Caco-2 (cell line): ENCODE results near the gene CFAP61. TPM values are rescaled to one million over a fixed set of nuclear protein-coding genes. Genes with fewer than 3 reads are reported as not detected.

Source experiments
- BruUV-seq: library from RNA; stranded (reverse); fragments of 400-500 nt; replicated peaks from 2 replicates; lab custom pipeline; 2021; lab: Mats Ljungman, UMichigan
- CTCF ChIA-PET: fragments of 300-600 bp; sonication (Branson Sonifier 250); formaldehyde crosslinking; loops from one replicate; lab custom pipeline; 2022; ENCODE audit warnings: antibody characterized with exemption; lab: Charles Lee
- POLR2A ChIA-PET: fragments of 300-600 bp; sonication (Branson Sonifier 250); formaldehyde crosslinking; loops from one replicate; lab custom pipeline; 2022; ENCODE audit warnings: antibody characterized with exemption; lab: Charles Lee
- DNase-seq, 2 experiments: peaks; one replicate each; pipeline versions ENCODE4 v3.0.0 to v3.0.0-alpha.2; 2020 to 2022
- H3K27me3 ChIP-seq: replicated peaks from 2 replicates; pipeline ENCODE4 v1.6.0; 2011; ENCODE audit warnings: low read length; ENCODE audit not compliant: control insufficient read depth, insufficient read depth
- H3K36me3 ChIP-seq: 2 replicates; pipeline ENCODE4 v1.5.1; 2011; ENCODE audit warnings: low read length; ENCODE audit not compliant: control insufficient read depth, insufficient read depth
- H3K4me1 ChIP-seq: fragments of 250-450 bp; sonication (Bioruptor Pico); 2 replicates; pipeline ENCODE4 v1.5.1; 2020; ENCODE audit warnings: mild to moderate bottlenecking
- H3K4me3 ChIP-seq: 2 replicates; pipeline ENCODE4 v1.5.1; 2011; ENCODE audit warnings: low read depth, mild to moderate bottlenecking, control low read depth, low read length
- H3K9me3 ChIP-seq: fragments of 250-450 bp; sonication (Bioruptor Pico); 2 replicates; pipeline ENCODE4 v1.5.1; 2020; ENCODE audit warnings: mild to moderate bottlenecking, moderate library complexity
- H3K27ac Mint-ChIP-seq: one replicate; pipeline ENCODE4 v1.8.0; 2022; ENCODE audit warnings: mixed read lengths; ENCODE audit not compliant: unreplicated experiment
- H3K27me3 Mint-ChIP-seq: one replicate; pipeline ENCODE4 v1.8.0; 2022; ENCODE audit warnings: mixed read lengths; ENCODE audit not compliant: insufficient read depth, unreplicated experiment
- H3K36me3 Mint-ChIP-seq: one replicate; pipeline ENCODE4 v1.8.0; 2022; ENCODE audit warnings: mild to moderate bottlenecking, mixed read lengths; ENCODE audit not compliant: insufficient read depth, unreplicated experiment
- H3K4me1 Mint-ChIP-seq: one replicate; pipeline ENCODE4 v1.8.0; 2022; ENCODE audit warnings: low read depth, mixed read lengths; ENCODE audit not compliant: unreplicated experiment
- H3K4me3 Mint-ChIP-seq: one replicate; pipeline ENCODE4 v1.8.0; 2022; ENCODE audit warnings: mild to moderate bottlenecking, moderate library complexity, mixed read lengths; ENCODE audit not compliant: unreplicated experiment
- H3K9me3 Mint-ChIP-seq: one replicate; pipeline ENCODE4 v1.8.0; 2022; ENCODE audit warnings: mixed read lengths; ENCODE audit not compliant: unreplicated experiment
- intact Hi-C: fragments of 100-400 bp; cut with micrococcal nuclease; formaldehyde crosslinking; loops from one replicate; pipeline ENCODE4 v1.10.0; 2022; ENCODE audit not compliant: unreplicated experiment
- total RNA-seq: library from RNA; stranded (reverse); gene quantifications from 2 replicates; pipeline ENCODE4 v1.2.3, GENCODE V29; 2022
- TF ChIP-seq, protein P1 (sequence below), 2 experiments: fragments of 200-600 bp in 1 of 2; IDR thresholded peaks; 1 replicate in 1 of 2; 2 replicates in 1 of 2; pipeline versions ENCODE4 v1.5.1 to v1.8.0; 2011 to 2022; ENCODE audit warnings: antibody characterized with exemption in 1 of 2, control low read depth in 1 of 2, inconsistent platforms in 1 of 2, low read depth in 1 of 2, low read length in 1 of 2, mild to moderate bottlenecking in 1 of 2, moderate library complexity in 1 of 2; ENCODE audit not compliant: insufficient read depth in 1 of 2, severe bottlenecking in 1 of 2, unreplicated experiment in 1 of 2

The CFAP61 gene
- total RNA-seq, 1 experiment from 2014 or later = not detected

DNA sequence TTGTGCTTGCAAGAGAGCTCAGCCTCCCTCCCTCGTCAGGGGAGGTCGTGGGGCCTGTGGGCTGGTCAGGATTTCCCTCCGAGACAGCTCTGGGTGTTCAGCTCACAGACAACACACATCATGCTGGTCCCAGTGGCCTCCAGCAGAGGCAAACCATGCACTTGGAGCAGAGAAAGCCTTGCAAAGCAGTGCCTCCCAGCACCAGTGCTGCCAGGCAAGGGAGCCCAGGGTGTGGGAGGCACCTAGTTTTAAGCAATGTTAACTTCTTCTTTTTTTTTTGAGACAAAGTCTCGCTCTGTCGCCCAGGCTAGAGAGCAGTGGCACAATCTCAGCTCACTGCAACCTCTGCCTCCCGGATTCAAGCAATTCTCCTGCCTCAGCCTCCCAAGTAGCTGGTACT is 281.5 kb downstream of the CFAP61 start:
- Mint-ChIP-seq H3K4me3 (no peak overlapping the region), H3K27me3 (peaks cover 16% of the 10 kb centered on the region), H3K4me1 (no peaks in the 10 kb centered on the region), H3K36me3 (no peaks in the 10 kb centered on the region), H3K9me3 (peaks cover 14% of the 10 kb centered on the region), H3K27ac (no peak overlapping the region)
- no peaks in the 10 kb centered on the region for H3K4me1 ChIP-seq
- intact Hi-C loops = no loop called here
- no peaks in the 10 kb centered on the region; the same call in 1 of the 2 replicates for H3K36me3 ChIP-seq
- no TSS peak for BruUV-seq
- ChIA-PET POLR2A (no interaction called here), CTCF (no interaction called here)
- no peaks in the 10 kb centered on the region for H3K9me3 ChIP-seq
- H3K4me3 ChIP-seq = no peak overlapping the region
- H3K27me3 ChIP-seq = no peaks in the 10 kb centered on the region
- no peak for DNase-seq
- TF ChIP-seq, protein P1, sequence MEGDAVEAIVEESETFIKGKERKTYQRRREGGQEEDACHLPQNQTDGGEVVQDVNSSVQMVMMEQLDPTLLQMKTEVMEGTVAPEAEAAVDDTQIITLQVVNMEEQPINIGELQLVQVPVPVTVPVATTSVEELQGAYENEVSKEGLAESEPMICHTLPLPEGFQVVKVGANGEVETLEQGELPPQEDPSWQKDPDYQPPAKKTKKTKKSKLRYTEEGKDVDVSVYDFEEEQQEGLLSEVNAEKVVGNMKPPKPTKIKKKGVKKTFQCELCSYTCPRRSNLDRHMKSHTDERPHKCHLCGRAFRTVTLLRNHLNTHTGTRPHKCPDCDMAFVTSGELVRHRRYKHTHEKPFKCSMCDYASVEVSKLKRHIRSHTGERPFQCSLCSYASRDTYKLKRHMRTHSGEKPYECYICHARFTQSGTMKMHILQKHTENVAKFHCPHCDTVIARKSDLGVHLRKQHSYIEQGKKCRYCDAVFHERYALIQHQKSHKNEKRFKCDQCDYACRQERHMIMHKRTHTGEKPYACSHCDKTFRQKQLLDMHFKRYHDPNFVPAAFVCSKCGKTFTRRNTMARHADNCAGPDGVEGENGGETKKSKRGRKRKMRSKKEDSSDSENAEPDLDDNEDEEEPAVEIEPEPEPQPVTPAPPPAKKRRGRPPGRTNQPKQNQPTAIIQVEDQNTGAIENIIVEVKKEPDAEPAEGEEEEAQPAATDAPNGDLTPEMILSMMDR (IDR thresholded peaks at IDR 0.05; ENCODE audit: insufficient read depth in 1 of 2, low read depth in 1 of 2, low read length in 1 of 2, severe bottlenecking in 1 of 2, unreplicated experiment in 1 of 2) = no peak

- POLR2A ChIA-PET = no interaction called here
- no peak for DNase-seq
- peaks cover 11% of the 10 kb centered on the region for H3K27me3 Mint-ChIP-seq
- no peak overlapping the region for H3K4me3 Mint-ChIP-seq
- H3K27ac Mint-ChIP-seq = no peak overlapping the region
- BruUV-seq = no TSS peak
- H3K36me3 Mint-ChIP-seq = no peaks in the 10 kb centered on the region
- intact Hi-C loops = no loop called here
- CTCF ChIA-PET = no interaction called here
- peaks cover 14% of the 10 kb centered on the region for H3K9me3 Mint-ChIP-seq
- H3K4me1 Mint-ChIP-seq = no peaks in the 10 kb centered on the region
- TF ChIP-seq, protein P1 (IDR thresholded peaks at IDR 0.05; ENCODE audit: insufficient read depth in 1 of 2, low read depth in 1 of 2, low read length in 1 of 2, severe bottlenecking in 1 of 2, unreplicated experiment in 1 of 2) = no peak
- H3K4me3 ChIP-seq = no peak overlapping the region
- no peaks in the 10 kb centered on the region for H3K9me3 ChIP-seq
- H3K27me3 ChIP-seq = no peaks in the 10 kb centered on the region
- H3K4me1 ChIP-seq = no peaks in the 10 kb centered on the region
- H3K36me3 ChIP-seq = no peaks in the 10 kb centered on the region
Observed at GRCh38 chr20:20334489-20334888, 282.2 kb downstream of the CFAP61 start.

- no peak for DNase-seq
- POLR2A ChIA-PET = no interaction called here
- no peak overlapping the region for H3K4me3 ChIP-seq
- H3K9me3 ChIP-seq = no peaks in the 10 kb centered on the region
- Mint-ChIP-seq H3K4me1 (no peaks in the 10 kb centered on the region), H3K4me3 (no peak overlapping the region), H3K36me3 (no peaks in the 10 kb centered on the region), H3K9me3 (peaks cover 14% of the 10 kb centered on the region), H3K27ac (no peak overlapping the region), H3K27me3 (peaks cover 17% of the 10 kb centered on the region)
- intact Hi-C loops = no loop called here
- BruUV-seq = no TSS peak
- CTCF ChIA-PET = interaction anchor here (0.6 kb wide), 1 partner anchor 39 kb away, joined by 6 read pairs; no protein-coding TSS in a partner anchor
- H3K27me3 ChIP-seq = no peaks in the 10 kb centered on the region
- H3K4me1 ChIP-seq = no peaks in the 10 kb centered on the region
- TF ChIP-seq, protein P1 (IDR thresholded peaks at IDR 0.05; ENCODE audit: insufficient read depth in 1 of 2, low read depth in 1 of 2, low read length in 1 of 2, severe bottlenecking in 1 of 2, unreplicated experiment in 1 of 2) = no peak
- H3K36me3 ChIP-seq = no peaks in the 10 kb centered on the region
Observed at GRCh38 chr20:20338133-20338730, 285.9 kb downstream of the CFAP61 start.
